Ishikawa (cell line): ENCODE data around the gene GTPBP2.

Source experiments
- CEBPB ChIP-seq: IDR thresholded peaks from 2 replicates; pipeline ENCODE4 v1.6.1; 2012
- CREB1 ChIP-seq: IDR thresholded peaks from 2 replicates; pipeline ENCODE4 v1.6.1; 2012; ENCODE audit warnings: low read depth
- REST ChIP-seq: IDR thresholded peaks from 2 replicates; pipeline ENCODE4 v1.6.1; 2012; ENCODE audit warnings: low read depth, mild to moderate bottlenecking

DNA sequence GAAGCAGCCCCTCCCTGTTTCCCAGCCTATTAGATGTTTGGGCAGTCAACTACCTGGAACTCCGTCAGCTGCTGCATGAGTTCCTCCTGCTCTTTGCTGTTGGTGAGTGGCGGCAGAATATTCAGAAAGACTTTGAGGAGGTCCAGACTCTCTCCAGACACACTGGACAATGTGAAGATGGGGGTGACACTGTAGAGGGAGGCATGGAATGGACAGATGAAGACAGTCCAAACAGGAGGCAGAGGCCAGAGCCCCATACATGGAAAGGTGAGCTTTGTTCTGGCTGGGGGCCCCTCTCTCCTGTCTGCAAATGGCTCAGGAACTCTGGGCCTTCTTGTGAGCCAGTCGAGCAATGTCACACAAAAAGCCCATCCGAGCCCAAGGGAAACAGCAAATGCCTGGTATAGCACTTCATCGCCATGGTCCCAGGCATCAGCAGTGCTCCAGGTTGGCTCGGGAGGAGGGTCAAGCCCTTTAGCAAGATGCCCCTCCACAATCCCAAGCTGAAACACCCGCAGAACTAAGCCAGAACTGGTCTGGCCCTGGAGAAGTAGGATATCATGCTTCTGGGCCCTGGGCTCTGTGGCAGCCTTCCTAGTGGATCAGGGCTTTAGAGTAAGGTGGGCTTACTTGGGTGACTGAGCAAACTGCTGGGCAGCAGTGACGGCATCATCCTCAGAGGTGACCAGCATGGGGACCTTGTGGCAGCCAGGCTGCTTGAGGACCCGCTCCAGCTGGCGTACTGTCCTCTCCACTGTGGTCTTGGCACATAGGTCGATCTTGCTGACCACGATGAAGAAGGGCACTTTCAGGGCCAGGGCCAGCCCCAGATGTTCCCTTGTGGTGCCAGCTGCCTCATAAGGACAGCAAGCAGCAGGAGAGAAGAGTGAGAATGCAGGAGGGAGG lies 4.9 kb downstream of the GTPBP2 start:
- TF ChIP-seq CEBPB = no peak
- no peak for TF ChIP-seq CREB1
- TF ChIP-seq REST = no peak
